T follicular helper cell (primary cell): Measurements from ENCODE around the gene PIK3R4.

ENCODE experiments used
- DNase-seq: peaks from one replicate; pipeline ENCODE4 v3.0.0-alpha.2; 2020; ENCODE audit warnings: low read depth

Gene PIK3R4

GRCh38 chr3:130688697-130689470 is 57.7 kb downstream of the PIK3R4 start:
- no peak for DNase-seq

GRCh38 chr3:130688015-130688688 is 58.5 kb downstream of the PIK3R4 start:
- no peak for DNase-seq

GRCh38 chr3:130687327-130687726 is 59.3 kb downstream of the PIK3R4 start:
- DNase-seq = no peak

- no peak for DNase-seq
Measured at GRCh38 chr3:130686833-130687232, 59.8 kb downstream of the PIK3R4 start.

- no peak for DNase-seq
Measured at GRCh38 chr3:130682131-130682530, 64.5 kb downstream of the PIK3R4 start.

- DNase-seq = no peak
Measured at GRCh38 chr3:130679218-130679617, 67.4 kb downstream of the PIK3R4 start.

GRCh38 chr3:130677343-130677742 is 69.3 kb downstream of the PIK3R4 start:
- no peak for DNase-seq

- DNase-seq = no peak
Measured at GRCh38 chr3:130671545-130672312, 74.9 kb downstream of the PIK3R4 start.

GRCh38 chr3:130669740-130670139 is 76.9 kb downstream of the PIK3R4 start:
- no peak for DNase-seq

GRCh38 chr3:130663092-130663491 is 83.5 kb downstream of the PIK3R4 start:
- DNase-seq = no peak

- DNase-seq = no peak
Measured at GRCh38 chr3:130662501-130662996, 84.1 kb downstream of the PIK3R4 start.

GRCh38 chr3:130661140-130661891 is 85.3 kb downstream of the PIK3R4 start:
- DNase-seq = no peak

- no peak for DNase-seq
Measured at GRCh38 chr3:130659911-130660310, 86.7 kb downstream of the PIK3R4 start.

GRCh38 chr3:130658678-130659077 is 88.0 kb downstream of the PIK3R4 start:
- no peak for DNase-seq

- no peak for DNase-seq
Measured at GRCh38 chr3:130656627-130657026, 90.0 kb downstream of the PIK3R4 start.

- no peak for DNase-seq
Measured at GRCh38 chr3:130654921-130655320, 91.7 kb downstream of the PIK3R4 start.

GRCh38 chr3:130654091-130654490 is 92.5 kb downstream of the PIK3R4 start:
- DNase-seq = no peak

GRCh38 chr3:130649061-130649654 is 97.5 kb downstream of the PIK3R4 start:
- DNase-seq = no peak

GRCh38 chr3:130648293-130648692 is 98.3 kb downstream of the PIK3R4 start:
- DNase-seq = no peak

GRCh38 chr3:130645261-130645660 is 101.4 kb downstream of the PIK3R4 start:
- DNase-seq = no peak

- no peak for DNase-seq
Measured at GRCh38 chr3:130644628-130645253, 101.9 kb downstream of the PIK3R4 start.
